ENCODE results near the gene ZNF582.
"Not testable (repeated sequence)": the region's sequence is repeated elsewhere in the genome, so short reads cannot be mapped to it uniquely, and the experiment has no call there.

The ZNF582 gene

DNA sequence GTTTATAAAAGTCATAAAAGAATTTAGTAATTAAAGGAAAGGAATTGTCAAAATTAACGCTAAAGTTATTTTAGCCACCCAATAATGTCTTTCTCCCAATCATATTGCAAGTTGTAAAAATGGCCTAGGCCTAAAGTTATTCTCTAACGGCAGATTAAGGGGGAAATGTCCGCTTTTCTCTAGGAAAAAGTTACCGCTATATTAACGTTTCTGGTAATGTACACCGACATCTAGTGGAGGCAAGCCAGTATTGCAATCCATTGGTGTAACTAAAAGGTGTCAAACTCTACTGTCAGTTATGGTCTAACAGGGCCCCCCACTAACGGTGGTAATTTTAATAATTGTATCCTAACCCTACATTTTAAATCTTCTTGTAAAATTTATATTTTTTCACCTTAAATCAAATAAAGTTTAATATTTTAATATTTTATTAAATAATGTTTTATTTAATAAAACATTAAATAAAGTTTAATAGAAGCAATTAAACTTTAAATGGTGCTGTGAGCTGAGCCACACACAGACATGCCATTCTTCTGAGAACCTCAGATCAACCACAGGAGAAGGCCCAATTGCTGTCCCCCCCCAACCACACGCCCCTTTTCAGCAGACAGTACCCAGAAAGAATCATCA, 42.8 kb downstream of the ZNF582 start:
- TF ChIP-seq YY1 (IDR thresholded peaks at IDR 0.05; ENCODE audit: insufficient read depth, insufficient read length) (no peak), ZNF274 (IDR thresholded peaks at IDR 0.05; ENCODE audit: low read depth, low read length) (no peak), SUZ12 (IDR thresholded peaks at IDR 0.05; ENCODE audit: extremely low read depth, insufficient read depth, insufficient read length) (no peak)
- no peaks in the 10 kb centered on the region for H3K36me3 ChIP-seq (ENCODE audit: insufficient read depth, insufficient read length, low read length)
- H3K9ac ChIP-seq (ENCODE audit: insufficient read length, low read depth) = no peak overlapping the region
- no peak overlapping the region for H3K4me3 ChIP-seq (ENCODE audit: insufficient read length, low read depth)
- no peak for DNase-seq (ENCODE audit: low read depth, low spot score)
- 0 out of 2 replicates have a peak, but pooled peaks cover 7% of the 10 kb centered on the region for H3K9me3 ChIP-seq (ENCODE audit: insufficient read depth, low read length)
- H3K4me1 ChIP-seq (ENCODE audit: insufficient read depth, insufficient read length) = no peaks in the 10 kb centered on the region
- H3K27me3 ChIP-seq (ENCODE audit: insufficient read depth, insufficient read length) = no peaks in the 10 kb centered on the region

DNA sequence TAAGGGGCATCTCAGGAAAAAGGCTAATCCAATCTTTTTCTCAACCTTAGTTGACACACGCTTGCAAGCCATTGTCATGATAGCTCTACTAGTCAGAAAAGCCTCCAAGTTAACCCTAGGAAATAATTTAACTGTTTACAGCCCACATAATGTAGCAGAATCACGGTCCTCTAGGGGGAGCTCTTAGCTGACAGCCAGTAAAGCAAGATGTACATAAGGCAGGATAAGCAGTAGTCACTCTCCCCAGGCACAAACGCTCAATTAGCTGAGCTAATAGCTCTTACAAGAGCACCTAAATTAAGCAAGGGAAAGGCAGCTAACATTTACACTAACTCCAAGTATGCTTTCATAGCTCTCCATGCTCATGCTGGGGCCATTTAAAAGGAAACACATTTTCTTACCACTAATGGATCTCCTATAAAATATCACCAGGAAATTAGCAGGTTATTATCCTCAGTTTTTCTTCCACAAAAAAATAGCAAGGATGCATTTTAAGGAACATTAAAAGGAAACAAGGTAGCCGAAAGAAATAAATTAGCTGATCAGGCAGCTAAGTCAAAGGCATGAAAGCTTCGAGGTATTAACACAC, 45.0 kb downstream of the ZNF582 start:
- DNase-seq (ENCODE audit: low read depth, low spot score) = no peak
- peaks cover 16% of the 10 kb centered on the region for H3K9me3 ChIP-seq (ENCODE audit: insufficient read depth, low read length)
- H3K27me3 ChIP-seq (ENCODE audit: insufficient read depth, insufficient read length) = no peaks in the 10 kb centered on the region
- H3K4me3 ChIP-seq (ENCODE audit: insufficient read length, low read depth) = no peak overlapping the region
- no peak overlapping the region for H3K9ac ChIP-seq (ENCODE audit: insufficient read length, low read depth)
- TF ChIP-seq YY1 (IDR thresholded peaks at IDR 0.05; ENCODE audit: insufficient read depth, insufficient read length) (no peak), SUZ12 (IDR thresholded peaks at IDR 0.05; ENCODE audit: extremely low read depth, insufficient read depth, insufficient read length) (no peak), ZNF274 (IDR thresholded peaks at IDR 0.05; ENCODE audit: low read depth, low read length) (no peak)
- no peaks in the 10 kb centered on the region for H3K36me3 ChIP-seq (ENCODE audit: insufficient read depth, insufficient read length, low read length)
- H3K4me1 ChIP-seq (ENCODE audit: insufficient read depth, insufficient read length) = no peaks in the 10 kb centered on the region

DNA sequence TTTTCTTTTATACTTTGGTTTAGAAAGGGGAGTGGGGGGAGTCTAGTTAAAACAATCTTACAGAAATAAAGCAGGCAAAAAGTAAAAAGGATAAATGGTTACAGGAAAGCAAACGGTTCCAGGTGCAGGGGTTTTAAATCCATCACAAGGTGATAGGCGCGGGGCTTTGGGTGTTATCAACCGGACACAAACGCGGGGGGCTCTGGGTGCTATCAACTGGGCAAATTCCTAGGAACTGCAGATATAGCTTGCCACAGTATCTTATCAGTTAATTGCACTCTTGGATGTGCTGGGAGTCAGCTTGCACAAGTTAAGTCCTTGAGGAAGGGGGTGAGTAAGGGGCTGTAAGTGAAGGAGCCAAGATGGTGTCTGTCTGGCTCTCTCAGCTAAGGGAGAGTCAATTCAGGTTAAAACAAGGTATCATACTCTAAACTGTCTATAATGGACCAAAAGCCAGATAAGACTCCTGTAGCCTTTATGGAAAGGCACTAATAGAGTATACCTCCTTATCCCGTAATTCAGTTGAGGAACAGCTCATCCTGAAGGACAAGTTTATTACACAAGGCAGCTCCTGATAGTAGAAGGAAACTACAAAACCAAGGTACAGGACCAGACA, 46.1 kb downstream of the ZNF582 start:
- H3K27me3 ChIP-seq (ENCODE audit: insufficient read depth, insufficient read length) = no peaks in the 10 kb centered on the region
- no peak overlapping the region for H3K4me3 ChIP-seq (ENCODE audit: insufficient read length, low read depth)
- no peak overlapping the region for H3K9ac ChIP-seq (ENCODE audit: insufficient read length, low read depth)
- TF ChIP-seq SUZ12 (IDR thresholded peaks at IDR 0.05; ENCODE audit: extremely low read depth, insufficient read depth, insufficient read length) = no peak
- no peak for TF ChIP-seq YY1 (IDR thresholded peaks at IDR 0.05; ENCODE audit: insufficient read depth, insufficient read length)
- no peak for TF ChIP-seq ZNF274 (IDR thresholded peaks at IDR 0.05; ENCODE audit: low read depth, low read length)
- no peaks in the 10 kb centered on the region for H3K36me3 ChIP-seq (ENCODE audit: insufficient read depth, insufficient read length, low read length)
- H3K4me1 ChIP-seq (ENCODE audit: insufficient read depth, insufficient read length) = no peaks in the 10 kb centered on the region
- DNase-seq (ENCODE audit: low read depth, low spot score) = no peak
- peaks cover 27% of the 10 kb centered on the region for H3K9me3 ChIP-seq (ENCODE audit: insufficient read depth, low read length)

DNA sequence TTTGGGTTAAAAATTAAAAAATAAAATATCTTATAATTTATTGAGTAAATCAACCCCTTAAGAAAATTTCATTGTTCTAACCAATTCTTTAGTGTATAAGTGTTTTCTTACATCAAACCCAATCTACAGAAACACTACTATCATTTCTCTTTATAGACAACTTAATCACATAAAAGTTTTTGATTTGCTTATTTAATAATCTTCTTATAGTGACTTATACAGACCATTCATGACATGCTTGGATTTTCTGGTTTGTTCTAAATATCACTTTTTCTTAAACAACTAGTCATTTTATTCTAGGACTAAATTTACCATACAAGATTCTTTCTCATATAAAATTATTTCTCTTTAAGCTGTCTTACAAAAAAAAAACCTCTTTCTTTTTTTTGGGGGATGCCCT, 51.4 kb downstream of the ZNF582 start:
- peaks cover 68% of the 10 kb centered on the region for H3K9me3 ChIP-seq (ENCODE audit: insufficient read depth, low read length)
- TF ChIP-seq SUZ12 (IDR thresholded peaks at IDR 0.05; ENCODE audit: extremely low read depth, insufficient read depth, insufficient read length) (no peak), ZNF274 (IDR thresholded peaks at IDR 0.05; ENCODE audit: low read depth, low read length) (no peak), YY1 (IDR thresholded peaks at IDR 0.05; ENCODE audit: insufficient read depth, insufficient read length) (no peak)
- no peaks in the 10 kb centered on the region for H3K36me3 ChIP-seq (ENCODE audit: insufficient read depth, insufficient read length, low read length)

DNA sequence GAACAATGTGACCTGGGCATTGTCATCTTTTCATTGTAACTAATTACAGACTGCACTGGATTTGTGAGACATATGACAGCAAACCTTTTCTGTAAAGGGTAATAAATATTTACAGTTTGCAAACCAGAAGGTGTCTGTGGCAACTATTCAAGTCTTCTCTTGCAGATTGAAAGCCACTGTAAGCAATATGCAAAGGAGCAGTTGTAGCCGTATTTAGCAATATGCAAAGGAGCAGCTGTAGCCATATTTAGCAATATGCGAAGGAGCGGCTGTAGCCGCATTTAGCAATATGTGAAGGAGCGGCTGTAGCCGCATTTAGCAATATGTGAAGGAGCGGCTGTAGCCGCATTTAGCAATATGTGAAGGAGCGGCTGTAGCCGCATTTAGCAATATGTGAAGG, 54.3 kb downstream of the ZNF582 start:
- H3K9me3 ChIP-seq (ENCODE audit: insufficient read depth, low read length) = peaks cover 65% of the 10 kb centered on the region
- H3K9ac ChIP-seq (ENCODE audit: insufficient read length, low read depth); H3K4me1 ChIP-seq (ENCODE audit: insufficient read depth, insufficient read length); DNase-seq (ENCODE audit: low read depth, low spot score); H3K4me3 ChIP-seq (ENCODE audit: insufficient read length, low read depth); H3K36me3 ChIP-seq (ENCODE audit: insufficient read depth, insufficient read length, low read length); H3K27me3 ChIP-seq (ENCODE audit: insufficient read depth, insufficient read length): not testable (repeated sequence)

More for the DNA sequence above, 51.4 kb downstream of the ZNF582 start:
- Histone ChIP-seq H3K4me1 (ENCODE audit: insufficient read depth, insufficient read length) (no peaks in the 10 kb centered on the region), H3K9ac (ENCODE audit: insufficient read length, low read depth) (no peak overlapping the region), H3K27me3 (ENCODE audit: insufficient read depth, insufficient read length) (no peaks in the 10 kb centered on the region), H3K4me3 (ENCODE audit: insufficient read length, low read depth) (no peak overlapping the region)
- no peak for DNase-seq (ENCODE audit: low read depth, low spot score)

DNA sequence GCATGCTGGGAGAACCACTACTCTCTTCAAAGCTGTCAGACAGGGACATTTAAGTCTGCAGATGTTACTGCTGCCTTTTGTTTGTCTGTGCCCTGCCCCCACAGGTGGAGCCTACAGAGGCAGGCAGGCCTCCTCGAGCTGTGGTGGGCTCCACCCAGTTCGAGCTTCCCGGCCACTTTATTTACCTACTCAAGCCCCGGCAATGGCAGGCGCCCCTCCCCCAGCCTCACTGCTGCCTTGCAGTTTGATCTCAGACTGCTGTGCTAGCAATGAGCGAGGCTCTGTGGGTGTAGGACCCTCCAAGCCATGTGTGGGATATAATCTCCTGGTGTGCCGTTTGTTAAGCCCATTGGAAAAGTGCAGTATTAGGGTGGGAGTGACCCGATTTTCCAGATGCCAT, 56.3 kb downstream of the ZNF582 start:
- H3K9me3 ChIP-seq (ENCODE audit: insufficient read depth, low read length) = peaks cover 46% of the 10 kb centered on the region

DNA sequence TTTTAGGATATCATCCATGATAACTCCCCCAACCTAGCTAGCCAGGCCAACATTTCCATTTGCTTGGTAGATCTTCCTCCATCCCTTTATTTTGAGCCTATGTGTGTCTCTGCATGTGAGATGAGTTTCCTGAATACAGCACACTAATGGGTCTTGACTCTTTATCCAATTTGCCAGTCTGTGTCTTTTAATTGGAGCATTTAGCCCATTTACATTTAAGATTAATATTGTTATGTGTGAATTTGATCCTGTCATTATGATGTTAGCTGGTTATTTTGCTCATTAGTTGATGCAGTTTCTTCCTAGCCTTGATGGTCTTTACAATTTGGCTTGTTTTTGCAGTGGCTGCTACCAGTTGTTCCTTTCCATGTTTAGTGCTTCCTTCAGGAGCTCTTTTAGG, 58.0 kb downstream of the ZNF582 start:
- not testable (repeated sequence) for H3K9ac ChIP-seq (ENCODE audit: insufficient read length, low read depth); H3K36me3 ChIP-seq (ENCODE audit: insufficient read depth, insufficient read length, low read length); H3K27me3 ChIP-seq (ENCODE audit: insufficient read depth, insufficient read length); DNase-seq (ENCODE audit: low read depth, low spot score); H3K4me1 ChIP-seq (ENCODE audit: insufficient read depth, insufficient read length); H3K4me3 ChIP-seq (ENCODE audit: insufficient read length, low read depth)
- H3K9me3 ChIP-seq (ENCODE audit: insufficient read depth, low read length) = peaks cover 29% of the 10 kb centered on the region

More for the DNA sequence above, 56.3 kb downstream of the ZNF582 start:
- not testable (repeated sequence) for H3K36me3 ChIP-seq (ENCODE audit: insufficient read depth, insufficient read length, low read length); H3K4me3 ChIP-seq (ENCODE audit: insufficient read length, low read depth); DNase-seq (ENCODE audit: low read depth, low spot score); H3K27me3 ChIP-seq (ENCODE audit: insufficient read depth, insufficient read length); H3K4me1 ChIP-seq (ENCODE audit: insufficient read depth, insufficient read length); H3K9ac ChIP-seq (ENCODE audit: insufficient read length, low read depth)
